HCT116 (cell line): ENCODE data around the gene GTF2F1. TPM values are rescaled to one million over a fixed set of nuclear protein-coding genes. Genes with fewer than 3 reads are reported as not detected.

Experiments used
- ATAC-seq: fragments of 200-7000 bp; cut with Tn5 transposase; 2 replicates; pipeline ENCODE4 v1.9.1; 2020; ENCODE audit warnings: mild to moderate bottlenecking, moderate library complexity
- BruUV-seq: library from RNA; stranded (reverse); fragments of 400-500 nt; replicated peaks from 2 replicates; lab custom pipeline; 2021; lab: Mats Ljungman, UMichigan
- CTCF ChIA-PET: fragments of 300-600 bp; sonication (Branson Sonifier 250); formaldehyde crosslinking; loops from one replicate; lab custom pipeline; 2021; ENCODE audit warnings: antibody characterized with exemption; lab: Charles Lee
- POLR2A ChIA-PET: fragments of 300-600, 350-600 bp; sonication (Branson Sonifier 250); formaldehyde crosslinking; loops from one replicate; lab custom pipeline; 2021; ENCODE audit warnings: antibody characterized with exemption; lab: Charles Lee
- RAD21 ChIA-PET, 2 experiments: fragments of 300-600 bp; sonication (Branson Sonifier 250); formaldehyde crosslinking; loops; one replicate each; lab custom pipeline; 2023; ENCODE audit warnings: low total read pairs in 2 of 2; ENCODE audit not compliant: uncharacterized antibody in 2 of 2, unreplicated experiment in 2 of 2, low non-redundant PET in 1 of 2; lab: Charles Lee
- DNase-seq: peaks from one replicate; pipeline ENCODE4 v3.0.0-alpha.2; 2010; ENCODE audit warnings: low read depth, low spot score
- H2AFZ ChIP-seq: fragments of 200-600 bp; shearing (Covaris generic), sonication (generic); 2 replicates; pipeline ENCODE4 v1.6.1; 2017; ENCODE audit warnings: low read depth, mixed run types, mixed read lengths, antibody characterized with exemption, low read length; ENCODE audit not compliant: poor library complexity, severe bottlenecking
- H3K27ac ChIP-seq: 2 replicates; pipeline ENCODE4 v1.5.1; 2012; ENCODE audit warnings: low read depth, low read length
- H3K27me3 ChIP-seq: fragments of 200-600 bp; sonication (generic); 2 replicates; pipeline ENCODE4 v1.6.1; 2016; ENCODE audit warnings: mixed run types, low read length, mixed read lengths; ENCODE audit not compliant: insufficient read depth
- H3K36me3 ChIP-seq, 2 experiments: fragments of 200-500 bp in 1 of 2; fragments of 200-600 bp in 1 of 2; sonication (Bioruptor generic) in 1 of 2; sonication (generic) in 1 of 2; 2 replicates each; pipeline versions ENCODE4 v1.5.1 to v1.6.1; 2014 to 2016; ENCODE audit warnings: low read length in 2 of 2, inconsistent platforms in 1 of 2, mixed read lengths in 1 of 2, mixed run types in 1 of 2; ENCODE audit not compliant: insufficient read depth in 2 of 2, control insufficient read depth in 1 of 2
- H3K4me1 ChIP-seq, 2 experiments: fragments of 200-600 bp in 1 of 2; sonication (generic) in 1 of 2; 2 replicates each; pipeline versions ENCODE4 v1.5.1 to v1.6.1; 2012 to 2017; ENCODE audit warnings: low read length in 2 of 2, inconsistent platforms in 1 of 2, mild to moderate bottlenecking in 1 of 2, mixed read lengths in 1 of 2, mixed run types in 1 of 2, moderate library complexity in 1 of 2; ENCODE audit not compliant: insufficient read depth in 2 of 2, control insufficient read depth in 1 of 2
- H3K4me2 ChIP-seq: fragments of 200-600 bp; sonication (generic); 2 replicates; pipeline ENCODE4 v1.6.1; 2017; ENCODE audit warnings: mixed run types, low read length, mixed read lengths
- H3K4me3 ChIP-seq, 2 experiments: fragments of 200-600 bp in 1 of 2; sonication (generic) in 1 of 2; replicated peaks in 1 of 2; 2 replicates each; pipeline ENCODE4 v1.5.1; 2011 to 2016; ENCODE audit warnings: low read length in 2 of 2, control low read depth in 1 of 2, low read depth in 1 of 2, mild to moderate bottlenecking in 1 of 2, mixed read lengths in 1 of 2, mixed run types in 1 of 2
- H3K79me2 ChIP-seq: fragments of 200-600 bp; sonication (generic); 2 replicates; pipeline ENCODE4 v1.6.1; 2017; ENCODE audit warnings: mild to moderate bottlenecking, mixed run types, low read length, moderate library complexity, mixed read lengths; ENCODE audit not compliant: insufficient read depth
- H3K9ac ChIP-seq: fragments of 200-600 bp; sonication (generic); 2 replicates; pipeline ENCODE4 v1.6.1; 2016; ENCODE audit warnings: low read length, mixed read lengths
- H3K9me2 ChIP-seq: fragments of 200-600 bp; sonication (generic), shearing (Covaris generic); 2 replicates; pipeline ENCODE4 v1.6.1; 2017; ENCODE audit warnings: mixed run types, mild to moderate bottlenecking, moderate library complexity; ENCODE audit not compliant: insufficient read depth
- H3K9me3 ChIP-seq, 2 experiments: fragments of 200-500 bp in 1 of 2; fragments of 200-600 bp in 1 of 2; sonication (Bioruptor generic) in 1 of 2; sonication (generic) in 1 of 2; 2 replicates each; pipeline ENCODE4 v1.6.1; 2014 to 2017; ENCODE audit warnings: low read length in 2 of 2, mixed read lengths in 2 of 2, inconsistent platforms in 1 of 2, low read depth in 1 of 2, mild to moderate bottlenecking in 1 of 2, mixed run types in 1 of 2, moderate library complexity in 1 of 2; ENCODE audit not compliant: control insufficient read depth in 1 of 2, insufficient read depth in 1 of 2
- H4K20me1 ChIP-seq: fragments of 200-600 bp; sonication (generic), shearing (Covaris generic); 2 replicates; pipeline ENCODE4 v1.6.1; 2017; ENCODE audit warnings: mixed run types, mild to moderate bottlenecking, moderate library complexity; ENCODE audit not compliant: insufficient read depth
- ATF3 ChIP-seq: IDR thresholded peaks from 2 replicates; pipeline ENCODE4 v1.6.1; 2012
- CEBPB ChIP-seq: IDR thresholded peaks from 2 replicates; pipeline ENCODE4 v1.6.1; 2012; ENCODE audit warnings: low read depth
- CTCF ChIP-seq, 3 experiments: fragments of 200-600 bp in 1 of 3; sonication (generic) in 1 of 3; IDR thresholded peaks in 2 of 3; conservative IDR thresholded peaks in 1 of 3; 2 replicates each; pipeline ENCODE4 v1.5.1; 2012 to 2017; ENCODE audit warnings: low read depth in 2 of 3, low read length in 2 of 3, antibody characterized with exemption in 1 of 3, borderline replicate concordance in 1 of 3, control low read depth in 1 of 3, mild to moderate bottlenecking in 1 of 3, mixed read lengths in 1 of 3, mixed run types in 1 of 3, moderate library complexity in 1 of 3; ENCODE audit not compliant: insufficient read depth in 1 of 3
- EGR1 ChIP-seq: IDR thresholded peaks from 2 replicates; pipeline ENCODE4 v1.6.1; 2012; ENCODE audit warnings: low read depth
- ELF1 ChIP-seq: IDR thresholded peaks from 2 replicates; pipeline ENCODE4 v1.6.1; 2012; ENCODE audit warnings: low read depth, borderline replicate concordance
- EZH2phosphoT487 ChIP-seq: fragments of 200-600 bp; IDR thresholded peaks from 2 replicates; pipeline ENCODE4 v1.6.1; 2018; ENCODE audit warnings: antibody characterized with exemption, borderline replicate concordance
- FOSL1 ChIP-seq: IDR thresholded peaks from 2 replicates; pipeline ENCODE4 v1.6.1; 2012; ENCODE audit warnings: low read depth
- RAD21 ChIP-seq: IDR thresholded peaks from 2 replicates; pipeline ENCODE4 v1.6.1; 2012; ENCODE audit warnings: low read depth, mild to moderate bottlenecking
- SIN3A ChIP-seq: IDR thresholded peaks from 2 replicates; pipeline ENCODE4 v1.6.1; 2012; ENCODE audit warnings: low read depth
- SP1 ChIP-seq: IDR thresholded peaks from 2 replicates; pipeline ENCODE4 v1.6.1; 2012; ENCODE audit warnings: low read depth
- SRF ChIP-seq: IDR thresholded peaks from 2 replicates; pipeline ENCODE4 v1.6.1; 2012; ENCODE audit warnings: low read depth
- YY1 ChIP-seq: IDR thresholded peaks from 2 replicates; pipeline ENCODE4 v1.6.1; 2011; ENCODE audit warnings: low read length, low read depth, moderate library complexity, mild to moderate bottlenecking; ENCODE audit not compliant: insufficient replicate concordance; ENCODE audit errors: extremely low read depth
- ZFX ChIP-seq: fragments of 450-650 bp; IDR thresholded peaks from 2 replicates; pipeline ENCODE4 v1.6.1; 2017
- ZNF274 ChIP-seq: fragments of 200-500 bp; sonication (Bioruptor generic); IDR thresholded peaks from 2 replicates; pipeline ENCODE4 v1.6.1; 2014; ENCODE audit warnings: mild to moderate bottlenecking, low read depth, low read length, inconsistent platforms
- intact Hi-C: fragments of 100-400 bp; cut with micrococcal nuclease; formaldehyde crosslinking; loops from 2 replicates; pipeline ENCODE4 v1.10.0; 2022
- total RNA-seq: library from RNA; stranded (reverse); gene quantifications from one replicate; pipeline ENCODE4 v1.2.1, GENCODE V29; 2021; ENCODE audit not compliant: unreplicated experiment
- TF ChIP-seq, protein P1 (sequence below): IDR thresholded peaks from 2 replicates; pipeline ENCODE4 v1.6.1; 2011; ENCODE audit warnings: mild to moderate bottlenecking, low read length, moderate library complexity; ENCODE audit not compliant: insufficient replicate concordance; ENCODE audit errors: extremely low read depth
- TF ChIP-seq, protein P2 (sequence below): IDR thresholded peaks from 2 replicates; pipeline ENCODE4 v1.6.1; 2012; ENCODE audit warnings: low read depth

Gene GTF2F1
- total RNA-seq, 1 experiment from 2014 or later: 82.0 TPM

DNA sequence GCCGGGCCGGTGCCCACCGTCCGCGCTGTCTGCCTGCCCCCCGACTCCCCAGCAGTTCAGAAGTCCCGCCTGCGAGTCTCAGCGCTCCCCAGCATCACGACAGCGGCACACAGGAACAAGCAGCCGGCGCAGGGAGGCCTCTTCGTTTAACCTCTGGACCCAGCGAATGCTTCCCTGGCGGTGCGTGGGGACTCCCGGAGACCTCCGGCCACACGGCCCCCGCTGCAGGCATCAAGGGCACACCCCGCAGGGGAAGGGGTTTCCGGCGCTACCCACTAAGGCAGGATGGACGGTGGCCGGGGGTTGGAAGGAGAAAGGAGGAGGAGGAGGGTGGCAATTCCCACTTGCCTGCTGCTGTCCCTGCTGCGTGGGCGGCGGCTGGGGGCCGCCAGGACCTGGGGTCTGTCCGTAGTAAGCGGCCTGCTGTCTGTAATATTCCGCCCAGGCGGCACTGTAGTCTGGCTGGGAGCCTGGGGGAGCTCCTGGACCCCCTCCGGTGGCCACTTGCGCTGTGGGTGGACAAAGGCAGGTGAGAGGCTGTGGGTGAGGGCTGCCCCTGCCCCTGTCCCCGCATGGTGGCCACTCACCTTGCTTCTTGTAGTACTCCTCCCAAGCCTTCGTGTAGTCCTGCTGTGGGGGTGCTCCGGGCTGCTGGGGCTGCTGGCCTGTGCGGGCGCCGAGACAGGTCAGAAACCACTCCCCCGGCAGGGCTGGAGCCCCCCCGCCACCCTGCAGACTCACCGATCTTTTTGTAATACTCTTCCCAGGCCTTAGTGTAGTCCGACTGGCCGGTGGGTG is 22.0 kb upstream of the GTF2F1 start:
- Histone ChIP-seq H3K4me2 (no peak overlapping the region), H2AFZ (no peak overlapping the region), H3K9me3 (no peaks in the 10 kb centered on the region), H3K9ac (no peak overlapping the region), H4K20me1 (no peaks in the 10 kb centered on the region), H3K9me2 (no peaks in the 10 kb centered on the region), H3K4me1 (no peaks in the 10 kb centered on the region), H3K27me3 (no peaks in the 10 kb centered on the region), H3K4me3 (no peak overlapping the region), H3K36me3 (peaks cover 49 to 54% of the 10 kb centered on the region in 2 experiments), H3K79me2 (peaks cover 36% of the 10 kb centered on the region), H3K27ac (no peak overlapping the region)
- BruUV-seq: no TSS peak
- DNase-seq: no peak
- no peak for ATAC-seq
- intact Hi-C loops: no loop called here
- POLR2A ChIA-PET: no interaction called here
- TF ChIP-seq CTCF (IDR thresholded peaks at IDR 0.05 in 2 of 3, conservative IDR thresholded peaks at IDR 0.05 in 1 of 3; ENCODE audit: borderline replicate concordance in 1 of 3, insufficient read depth in 1 of 3, low read depth in 2 of 3, low read length in 2 of 3) (no peak), ELF1 (no peak), EGR1 (no peak), CEBPB (no peak), FOSL1 (no peak), ZNF274 (no peak), EZH2phosphoT487 (no peak), SP1 (no peak), RAD21 (no peak), YY1 (no peak), SRF (no peak), SIN3A (no peak), ATF3 (no peak), ZFX (no peak)
- TF ChIP-seq, protein P1, sequence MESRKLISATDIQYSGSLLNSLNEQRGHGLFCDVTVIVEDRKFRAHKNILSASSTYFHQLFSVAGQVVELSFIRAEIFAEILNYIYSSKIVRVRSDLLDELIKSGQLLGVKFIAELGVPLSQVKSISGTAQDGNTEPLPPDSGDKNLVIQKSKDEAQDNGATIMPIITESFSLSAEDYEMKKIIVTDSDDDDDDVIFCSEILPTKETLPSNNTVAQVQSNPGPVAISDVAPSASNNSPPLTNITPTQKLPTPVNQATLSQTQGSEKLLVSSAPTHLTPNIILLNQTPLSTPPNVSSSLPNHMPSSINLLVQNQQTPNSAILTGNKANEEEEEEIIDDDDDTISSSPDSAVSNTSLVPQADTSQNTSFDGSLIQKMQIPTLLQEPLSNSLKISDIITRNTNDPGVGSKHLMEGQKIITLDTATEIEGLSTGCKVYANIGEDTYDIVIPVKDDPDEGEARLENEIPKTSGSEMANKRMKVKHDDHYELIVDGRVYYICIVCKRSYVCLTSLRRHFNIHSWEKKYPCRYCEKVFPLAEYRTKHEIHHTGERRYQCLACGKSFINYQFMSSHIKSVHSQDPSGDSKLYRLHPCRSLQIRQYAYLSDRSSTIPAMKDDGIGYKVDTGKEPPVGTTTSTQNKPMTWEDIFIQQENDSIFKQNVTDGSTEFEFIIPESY: no peak
- TF ChIP-seq, protein P2, sequence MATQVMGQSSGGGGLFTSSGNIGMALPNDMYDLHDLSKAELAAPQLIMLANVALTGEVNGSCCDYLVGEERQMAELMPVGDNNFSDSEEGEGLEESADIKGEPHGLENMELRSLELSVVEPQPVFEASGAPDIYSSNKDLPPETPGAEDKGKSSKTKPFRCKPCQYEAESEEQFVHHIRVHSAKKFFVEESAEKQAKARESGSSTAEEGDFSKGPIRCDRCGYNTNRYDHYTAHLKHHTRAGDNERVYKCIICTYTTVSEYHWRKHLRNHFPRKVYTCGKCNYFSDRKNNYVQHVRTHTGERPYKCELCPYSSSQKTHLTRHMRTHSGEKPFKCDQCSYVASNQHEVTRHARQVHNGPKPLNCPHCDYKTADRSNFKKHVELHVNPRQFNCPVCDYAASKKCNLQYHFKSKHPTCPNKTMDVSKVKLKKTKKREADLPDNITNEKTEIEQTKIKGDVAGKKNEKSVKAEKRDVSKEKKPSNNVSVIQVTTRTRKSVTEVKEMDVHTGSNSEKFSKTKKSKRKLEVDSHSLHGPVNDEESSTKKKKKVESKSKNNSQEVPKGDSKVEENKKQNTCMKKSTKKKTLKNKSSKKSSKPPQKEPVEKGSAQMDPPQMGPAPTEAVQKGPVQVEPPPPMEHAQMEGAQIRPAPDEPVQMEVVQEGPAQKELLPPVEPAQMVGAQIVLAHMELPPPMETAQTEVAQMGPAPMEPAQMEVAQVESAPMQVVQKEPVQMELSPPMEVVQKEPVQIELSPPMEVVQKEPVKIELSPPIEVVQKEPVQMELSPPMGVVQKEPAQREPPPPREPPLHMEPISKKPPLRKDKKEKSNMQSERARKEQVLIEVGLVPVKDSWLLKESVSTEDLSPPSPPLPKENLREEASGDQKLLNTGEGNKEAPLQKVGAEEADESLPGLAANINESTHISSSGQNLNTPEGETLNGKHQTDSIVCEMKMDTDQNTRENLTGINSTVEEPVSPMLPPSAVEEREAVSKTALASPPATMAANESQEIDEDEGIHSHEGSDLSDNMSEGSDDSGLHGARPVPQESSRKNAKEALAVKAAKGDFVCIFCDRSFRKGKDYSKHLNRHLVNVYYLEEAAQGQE: no peak
- CTCF ChIA-PET: no interaction called here
- RAD21 ChIA-PET: no interaction called here
